Keratinocyte (primary cell): ENCODE data around the gene ASB10. TPM values are rescaled to one million over a fixed set of nuclear protein-coding genes. Genes with fewer than 3 reads are reported as not detected.

ENCODE experiments used
- DNase-seq: peaks from one replicate; pipeline ENCODE4 v3.0.0-alpha.2; 2011; ENCODE audit warnings: low read depth, missing footprints, low spot score
- FAIRE-seq: peaks from 2 replicates; lab custom pipeline; 2011; peaks lifted over from hg19 to GRCh38; lab: Jason Lieb, UNC
- H2AFZ ChIP-seq: 2 replicates; pipeline ENCODE4 v1.6.0; 2012; ENCODE audit warnings: low read length, control low read depth, inconsistent platforms; ENCODE audit not compliant: control insufficient read depth
- H3K27ac ChIP-seq: 2 replicates; pipeline ENCODE4 v1.5.1; 2011; ENCODE audit warnings: low read length; ENCODE audit not compliant: control insufficient read depth, insufficient read depth
- H3K27me3 ChIP-seq: 3 replicates; pipeline ENCODE4 v1.6.0; 2011; ENCODE audit warnings: low read length; ENCODE audit not compliant: control insufficient read depth, insufficient read depth; ENCODE audit errors: extremely low read depth
- H3K36me3 ChIP-seq, 2 experiments: 2 replicates in 1 of 2; 3 replicates in 1 of 2; pipeline ENCODE4 v1.5.1; 2011; ENCODE audit warnings: low read length in 2 of 2, mild to moderate bottlenecking in 1 of 2; ENCODE audit not compliant: control insufficient read depth in 2 of 2, insufficient read depth in 2 of 2; ENCODE audit errors: extremely low read depth in 1 of 2
- H3K4me1 ChIP-seq: 3 replicates; pipeline ENCODE4 v1.5.1; 2011; ENCODE audit warnings: low read length; ENCODE audit not compliant: control insufficient read depth, insufficient read depth; ENCODE audit errors: extremely low read depth
- H3K4me2 ChIP-seq: 3 replicates; pipeline ENCODE4 v1.6.0; 2011; ENCODE audit warnings: low read depth, low read length; ENCODE audit not compliant: control insufficient read depth, insufficient read depth; ENCODE audit errors: extremely low read depth
- H3K4me3 ChIP-seq, 3 experiments: fragments of 200-600 bp in 1 of 3; sonication (generic) in 1 of 3; 2 replicates in 2 of 3; 3 replicates in 1 of 3; pipeline ENCODE4 v1.5.1; 2011 to 2016; ENCODE audit warnings: low read length in 3 of 3, mild to moderate bottlenecking in 3 of 3, control low read depth in 2 of 3, inconsistent platforms in 1 of 3, low read depth in 1 of 3, mixed read lengths in 1 of 3, mixed run types in 1 of 3, moderate library complexity in 1 of 3; ENCODE audit not compliant: control insufficient read depth in 2 of 3, insufficient read depth in 2 of 3; ENCODE audit errors: extremely low read depth in 1 of 3
- H3K79me2 ChIP-seq: 2 replicates; pipeline ENCODE4 v1.6.0; 2012; ENCODE audit warnings: low read length; ENCODE audit not compliant: control insufficient read depth, insufficient read depth
- H3K9ac ChIP-seq: 3 replicates; pipeline ENCODE4 v1.6.0; 2011; ENCODE audit warnings: low read length; ENCODE audit not compliant: control insufficient read depth, insufficient read depth; ENCODE audit errors: extremely low read depth
- H3K9me1 ChIP-seq: 3 replicates; pipeline ENCODE4 v1.6.0; 2011; ENCODE audit warnings: low read length; ENCODE audit not compliant: control insufficient read depth, insufficient read depth; ENCODE audit errors: extremely low read depth
- H3K9me3 ChIP-seq: 2 replicates; pipeline ENCODE4 v1.5.1; 2012; ENCODE audit warnings: low read depth, low read length; ENCODE audit not compliant: control insufficient read depth
- H4K20me1 ChIP-seq: 3 replicates; pipeline ENCODE4 v1.6.0; 2011; ENCODE audit warnings: low read length; ENCODE audit not compliant: control insufficient read depth, insufficient read depth; ENCODE audit errors: extremely low read depth
- EZH2 ChIP-seq: IDR thresholded peaks from one replicate; pipeline ENCODE4 v1.6.1; 2012; ENCODE audit warnings: inconsistent platforms, mild to moderate bottlenecking, low read length, moderate library complexity
- dilution Hi-C: fragments of 300-500 bp; cut with MboI; formaldehyde crosslinking; loops from one replicate; pipeline ENCODE4 v1.7.0; 2020; ENCODE audit warnings: low sequenced_read_pairs; ENCODE audit not compliant: extremely low pct_ligation_motif_present
- polyA plus RNA-seq, 5 experiments: library from polyadenylated mRNA; depleted of rRNA in 3 of 5; stranded (reverse) in 3 of 5; stranded (forward) in 1 of 5; unstranded in 1 of 5; fragments of >200 nt; gene quantifications; 1 replicate in 1 of 5; 2 replicates in 3 of 5; 3 replicates in 1 of 5; pipeline versions ENCODE4 v1.2.1 to v1.2.3, GENCODE V29; 2011 to 2012; ENCODE audit warnings: missing spikeins in 2 of 5, low read depth in 1 of 5, low replicate concordance in 1 of 5
- TF ChIP-seq, protein P1 (sequence below), 3 experiments: IDR thresholded peaks in 1 of 3; conservative IDR thresholded peaks in 1 of 3; optimal IDR thresholded peaks in 1 of 3; 2 replicates in 2 of 3; 3 replicates in 1 of 3; pipeline versions ENCODE3 to v1.5.1; 2011; ENCODE audit warnings: low read length in 3 of 3, mild to moderate bottlenecking in 3 of 3, moderate library complexity in 2 of 3, control low read depth in 1 of 3, inconsistent platforms in 1 of 3; ENCODE audit not compliant: insufficient read depth in 2 of 3; ENCODE audit errors: extremely low read depth in 1 of 3

The ASB10 gene
- polyA plus RNA-seq, 1 donor (not counting 4 experiments of a cell fraction or from before 2014, with no cell fraction given): not detected

DNA sequence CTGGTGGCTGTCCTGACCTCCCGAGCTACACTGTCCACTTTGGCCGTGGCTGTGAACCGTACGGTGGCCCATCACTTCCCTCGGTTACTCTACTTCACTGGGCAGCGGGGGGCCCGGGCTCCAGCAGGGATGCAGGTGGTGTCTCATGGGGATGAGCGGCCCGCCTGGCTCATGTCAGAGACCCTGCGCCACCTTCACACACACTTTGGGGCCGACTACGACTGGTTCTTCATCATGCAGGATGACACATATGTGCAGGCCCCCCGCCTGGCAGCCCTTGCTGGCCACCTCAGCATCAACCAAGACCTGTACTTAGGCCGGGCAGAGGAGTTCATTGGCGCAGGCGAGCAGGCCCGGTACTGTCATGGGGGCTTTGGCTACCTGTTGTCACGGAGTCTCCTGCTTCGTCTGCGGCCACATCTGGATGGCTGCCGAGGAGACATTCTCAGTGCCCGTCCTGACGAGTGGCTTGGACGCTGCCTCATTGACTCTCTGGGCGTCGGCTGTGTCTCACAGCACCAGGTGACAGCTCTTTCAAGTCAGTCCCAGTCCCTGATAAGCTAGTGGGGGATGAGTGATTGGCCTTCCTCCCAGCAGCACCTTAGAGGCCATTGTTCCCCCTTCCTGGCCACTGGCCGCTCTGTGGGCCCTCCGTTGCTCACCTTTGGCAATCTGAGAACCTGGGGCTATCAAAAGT lies 48.2 kb upstream of the ASB10 start:
- Histone ChIP-seq H3K9me3 (no peaks in the 10 kb centered on the region), H3K4me3 (no peak overlapping the region), H3K79me2 (peaks cover 48% of the 10 kb centered on the region), H3K27ac (no peak overlapping the region), H3K4me1 (peaks cover 15% of the 10 kb centered on the region), H3K36me3 (peaks cover 18 to 35% of the 10 kb centered on the region in 2 experiments), H3K9me1 (no peaks in the 10 kb centered on the region), H4K20me1 (peaks cover 8% of the 10 kb centered on the region), H3K4me2 (no peak overlapping the region), H3K27me3 (no peaks in the 10 kb centered on the region), H3K9ac (no peak overlapping the region), H2AFZ (no peak overlapping the region)
- no peak for TF ChIP-seq EZH2
- TF ChIP-seq, protein P1, sequence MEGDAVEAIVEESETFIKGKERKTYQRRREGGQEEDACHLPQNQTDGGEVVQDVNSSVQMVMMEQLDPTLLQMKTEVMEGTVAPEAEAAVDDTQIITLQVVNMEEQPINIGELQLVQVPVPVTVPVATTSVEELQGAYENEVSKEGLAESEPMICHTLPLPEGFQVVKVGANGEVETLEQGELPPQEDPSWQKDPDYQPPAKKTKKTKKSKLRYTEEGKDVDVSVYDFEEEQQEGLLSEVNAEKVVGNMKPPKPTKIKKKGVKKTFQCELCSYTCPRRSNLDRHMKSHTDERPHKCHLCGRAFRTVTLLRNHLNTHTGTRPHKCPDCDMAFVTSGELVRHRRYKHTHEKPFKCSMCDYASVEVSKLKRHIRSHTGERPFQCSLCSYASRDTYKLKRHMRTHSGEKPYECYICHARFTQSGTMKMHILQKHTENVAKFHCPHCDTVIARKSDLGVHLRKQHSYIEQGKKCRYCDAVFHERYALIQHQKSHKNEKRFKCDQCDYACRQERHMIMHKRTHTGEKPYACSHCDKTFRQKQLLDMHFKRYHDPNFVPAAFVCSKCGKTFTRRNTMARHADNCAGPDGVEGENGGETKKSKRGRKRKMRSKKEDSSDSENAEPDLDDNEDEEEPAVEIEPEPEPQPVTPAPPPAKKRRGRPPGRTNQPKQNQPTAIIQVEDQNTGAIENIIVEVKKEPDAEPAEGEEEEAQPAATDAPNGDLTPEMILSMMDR (optimal IDR thresholded peaks at IDR 0.05 in 1 of 3, IDR thresholded peaks at IDR 0.05 in 1 of 3, conservative IDR thresholded peaks at IDR 0.05 in 1 of 3; ENCODE audit: extremely low read depth in 1 of 3, insufficient read depth in 2 of 3, low read length in 3 of 3): no peak
- no peak for DNase-seq
- dilution Hi-C loops: no loop called here
- no peak for FAIRE-seq

DNA sequence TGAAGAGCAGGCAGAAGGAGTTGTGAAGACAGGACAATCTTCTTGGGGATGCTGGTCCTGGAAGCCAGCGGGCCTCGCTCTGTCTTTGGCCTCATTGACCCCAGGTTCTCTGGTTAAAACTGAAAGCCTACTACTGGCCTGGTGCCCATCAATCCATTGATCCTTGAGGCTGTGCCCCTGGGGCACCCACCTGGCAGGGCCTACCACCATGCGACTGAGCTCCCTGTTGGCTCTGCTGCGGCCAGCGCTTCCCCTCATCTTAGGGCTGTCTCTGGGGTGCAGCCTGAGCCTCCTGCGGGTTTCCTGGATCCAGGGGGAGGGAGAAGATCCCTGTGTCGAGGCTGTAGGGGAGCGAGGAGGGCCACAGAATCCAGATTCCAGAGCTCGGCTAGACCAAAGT lies 46.8 kb upstream of the ASB10 start:
- TF ChIP-seq, protein P1 (optimal IDR thresholded peaks at IDR 0.05 in 1 of 3, IDR thresholded peaks at IDR 0.05 in 1 of 3, conservative IDR thresholded peaks at IDR 0.05 in 1 of 3; ENCODE audit: extremely low read depth in 1 of 3, insufficient read depth in 2 of 3, low read length in 3 of 3): no peak
- no peak for TF ChIP-seq EZH2
- Histone ChIP-seq H3K4me1 (peaks cover 15% of the 10 kb centered on the region), H3K4me3 (peak overlapping the region; percentile 81 to 98 (median 94)), H3K4me2 (peak overlapping the region; percentile 94), H2AFZ (no peak overlapping the region), H3K9ac (peak overlapping the region; percentile 85), H3K79me2 (peaks cover 48% of the 10 kb centered on the region), H3K27me3 (no peaks in the 10 kb centered on the region), H3K9me1 (no peaks in the 10 kb centered on the region), H3K36me3 (peaks cover 18 to 30% of the 10 kb centered on the region in 2 experiments), H3K9me3 (no peaks in the 10 kb centered on the region), H3K27ac (no peak overlapping the region), H4K20me1 (peaks cover 8% of the 10 kb centered on the region)
- FAIRE-seq (no peak), DNase-seq (no peak)
- dilution Hi-C loops: no loop called here
